Liver (tissue), 9 donors: ENCODE measurements around the gene VCP. TPM values are rescaled to one million over a fixed set of nuclear protein-coding genes. Genes with fewer than 3 reads are reported as not detected.

Source experiments
- DNase-seq: peaks from one replicate; pipeline ENCODE4 v3.0.0-alpha.2; 2017; ENCODE audit warnings: low spot score
- H3K27ac ChIP-seq, 2 donors: one replicate each; pipeline ENCODE4 v1.7.0; 2013; ENCODE audit warnings: inconsistent platforms in 2 of 2, low read length in 2 of 2, control low read depth in 1 of 2, low read depth in 1 of 2, mild to moderate bottlenecking in 1 of 2
- H3K27me3 ChIP-seq, 4 donors: one replicate each; pipeline versions ENCODE4 v1.6.1 to v1.7.0; 2013; ENCODE audit warnings: low read length in 3 of 4, inconsistent platforms in 1 of 4, mild to moderate bottlenecking in 1 of 4, moderate library complexity in 1 of 4; ENCODE audit not compliant: control insufficient read depth in 4 of 4, insufficient read depth in 4 of 4
- H3K36me3 ChIP-seq, 4 donors: one replicate each; pipeline versions ENCODE4 v1.6.1 to v1.7.0; 2013; ENCODE audit warnings: low read length in 3 of 4, mild to moderate bottlenecking in 3 of 4, low read depth in 1 of 4, moderate library complexity in 1 of 4; ENCODE audit not compliant: control insufficient read depth in 4 of 4, insufficient read depth in 3 of 4
- H3K4me1 ChIP-seq, 4 donors: one replicate each; pipeline versions ENCODE4 v1.6.1 to v1.7.0; 2013; ENCODE audit warnings: low read length in 3 of 4, mild to moderate bottlenecking in 3 of 4, moderate library complexity in 1 of 4; ENCODE audit not compliant: control insufficient read depth in 4 of 4, insufficient read depth in 4 of 4
- H3K4me3 ChIP-seq, 3 donors: one replicate each; pipeline versions ENCODE4 v1.6.1 to v1.7.0; 2013; ENCODE audit warnings: low read length in 3 of 3, control low read depth in 1 of 3, low read depth in 1 of 3, mild to moderate bottlenecking in 1 of 3
- H3K9ac ChIP-seq, 2 donors: one replicate each; pipeline ENCODE4 v1.7.0; 2013; ENCODE audit warnings: low read length in 2 of 2, mild to moderate bottlenecking in 2 of 2, moderate library complexity in 2 of 2, control low read depth in 1 of 2, low read depth in 1 of 2
- H3K9me3 ChIP-seq, 4 donors: one replicate each; pipeline versions ENCODE4 v1.6.1 to v1.7.0; 2013; ENCODE audit warnings: low read length in 3 of 4; ENCODE audit not compliant: control insufficient read depth in 4 of 4
- GABPA ChIP-seq, 2 donors: IDR thresholded peaks in 1 of 2; conservative IDR thresholded peaks in 1 of 2; 2 replicates each; pipeline ENCODE4 v1.6.1; 2016; ENCODE audit warnings: antibody characterized with exemption in 2 of 2, mild to moderate bottlenecking in 1 of 2, moderate library complexity in 1 of 2
- HNF4A ChIP-seq, 2 donors: conservative IDR thresholded peaks; 2 replicates each; pipeline ENCODE4 v1.6.1; 2016; ENCODE audit warnings: antibody characterized with exemption in 2 of 2, mild to moderate bottlenecking in 2 of 2
- HNF4G ChIP-seq: IDR thresholded peaks from 2 replicates; pipeline ENCODE4 v1.6.1; 2016; ENCODE audit warnings: antibody characterized with exemption
- JUND ChIP-seq, 2 donors: IDR thresholded peaks; 2 replicates each; pipeline ENCODE4 v1.6.1; 2016; ENCODE audit warnings: antibody characterized with exemption in 2 of 2
- NR2F2 ChIP-seq: IDR thresholded peaks from 2 replicates; pipeline ENCODE4 v1.6.1; 2016; ENCODE audit warnings: antibody characterized with exemption
- RXRA ChIP-seq, 2 donors: IDR thresholded peaks; 2 replicates each; pipeline ENCODE4 v1.6.1; 2017 to 2018; ENCODE audit warnings: antibody characterized with exemption in 2 of 2, mild to moderate bottlenecking in 1 of 2
- TAF1 ChIP-seq: conservative IDR thresholded peaks from 2 replicates; pipeline ENCODE4 v1.6.1; 2016; ENCODE audit warnings: antibody characterized with exemption, mild to moderate bottlenecking
- YY1 ChIP-seq: IDR thresholded peaks from 2 replicates; pipeline ENCODE4 v1.6.1; 2016; ENCODE audit warnings: antibody characterized with exemption, mild to moderate bottlenecking
- WGBS: extraction: QIAGEN DNeasy Blood & Tissue Kit; methylation state at CpG from one replicate; pipeline ENCODE4 v1.1.7; 2013; 5-methylcytosine and 5-hydroxymethylcytosine counted together
- polyA plus RNA-seq, 2 donors: library from polyadenylated mRNA; stranded (reverse) in 1 of 2; unstranded in 1 of 2; fragments of 200-250 nt in 1 of 2; fragments of >200 nt in 1 of 2; fragmentation: Nextera tagmentation in 1 of 2; extraction: Ambion mirVana in 1 of 2; gene quantifications; one replicate each; pipeline versions ENCODE4 v1.2.1 to v1.2.3, GENCODE V29; 2013 to 2015
- total RNA-seq, 2 donors: library from RNA; depleted of rRNA; stranded (reverse); fragments of >200 nt; gene quantifications; one replicate each; pipeline ENCODE4 v1.2.3, GENCODE V29; 2014
- TF ChIP-seq, protein P1 (sequence below): fragments of 150-350 bp; IDR thresholded peaks from 2 replicates; pipeline ENCODE4 v1.5.1; 2017; ENCODE audit warnings: improper control_type of control experiment, low read depth, low read length; ENCODE audit not compliant: missing input control
- TF ChIP-seq, protein P2 (sequence below): IDR thresholded peaks from 2 replicates; pipeline ENCODE4 v1.6.1; 2016; ENCODE audit warnings: antibody characterized with exemption
- TF ChIP-seq, protein P3 (sequence below): IDR thresholded peaks from 2 replicates; pipeline ENCODE4 v1.6.1; 2016; ENCODE audit warnings: antibody characterized with exemption, mild to moderate bottlenecking
- TF ChIP-seq, protein P4 (sequence below): IDR thresholded peaks from 2 replicates; pipeline ENCODE4 v1.6.1; 2016; ENCODE audit warnings: antibody characterized with exemption
- donor health status: healthy.
- donor health status: healthy.
- donor health status: healthy.
- donor health status: healthy.
- donor health status: healthy.

VCP gene
- total and polyA plus RNA-seq, 4 donors: 57.6 to 248 (median 153) TPM

DNA sequence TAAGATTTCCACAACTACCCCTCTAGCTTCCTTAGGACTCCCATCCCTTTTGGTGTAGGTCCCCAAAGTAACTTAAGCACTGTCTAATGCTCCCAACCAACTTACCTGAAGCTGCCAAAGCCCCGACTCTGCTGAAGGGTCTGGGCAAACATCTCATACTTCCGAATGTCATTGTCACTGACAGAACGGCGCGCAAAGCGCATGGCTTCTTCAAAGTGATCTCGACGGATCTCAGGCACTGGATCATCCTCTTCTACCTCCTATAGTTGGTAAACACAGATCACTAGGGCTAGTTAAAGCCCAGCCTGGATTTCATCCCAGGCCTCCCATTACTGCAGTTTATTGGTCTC lies 15.2 kb downstream of the VCP start (continued):
- TF ChIP-seq, protein P1, sequence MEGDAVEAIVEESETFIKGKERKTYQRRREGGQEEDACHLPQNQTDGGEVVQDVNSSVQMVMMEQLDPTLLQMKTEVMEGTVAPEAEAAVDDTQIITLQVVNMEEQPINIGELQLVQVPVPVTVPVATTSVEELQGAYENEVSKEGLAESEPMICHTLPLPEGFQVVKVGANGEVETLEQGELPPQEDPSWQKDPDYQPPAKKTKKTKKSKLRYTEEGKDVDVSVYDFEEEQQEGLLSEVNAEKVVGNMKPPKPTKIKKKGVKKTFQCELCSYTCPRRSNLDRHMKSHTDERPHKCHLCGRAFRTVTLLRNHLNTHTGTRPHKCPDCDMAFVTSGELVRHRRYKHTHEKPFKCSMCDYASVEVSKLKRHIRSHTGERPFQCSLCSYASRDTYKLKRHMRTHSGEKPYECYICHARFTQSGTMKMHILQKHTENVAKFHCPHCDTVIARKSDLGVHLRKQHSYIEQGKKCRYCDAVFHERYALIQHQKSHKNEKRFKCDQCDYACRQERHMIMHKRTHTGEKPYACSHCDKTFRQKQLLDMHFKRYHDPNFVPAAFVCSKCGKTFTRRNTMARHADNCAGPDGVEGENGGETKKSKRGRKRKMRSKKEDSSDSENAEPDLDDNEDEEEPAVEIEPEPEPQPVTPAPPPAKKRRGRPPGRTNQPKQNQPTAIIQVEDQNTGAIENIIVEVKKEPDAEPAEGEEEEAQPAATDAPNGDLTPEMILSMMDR: no peak
- TF ChIP-seq, protein P2, sequence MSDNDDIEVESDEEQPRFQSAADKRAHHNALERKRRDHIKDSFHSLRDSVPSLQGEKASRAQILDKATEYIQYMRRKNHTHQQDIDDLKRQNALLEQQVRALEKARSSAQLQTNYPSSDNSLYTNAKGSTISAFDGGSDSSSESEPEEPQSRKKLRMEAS: no peak
- no peak for TF ChIP-seq GABPA (IDR thresholded peaks at IDR 0.05 in 1 of 2, conservative IDR thresholded peaks at IDR 0.05 in 1 of 2)
- no peak for TF ChIP-seq NR2F2
- no peak for TF ChIP-seq RXRA (IDR thresholded peaks at IDR 0.05)
- no peak for TF ChIP-seq HNF4G

DNA sequence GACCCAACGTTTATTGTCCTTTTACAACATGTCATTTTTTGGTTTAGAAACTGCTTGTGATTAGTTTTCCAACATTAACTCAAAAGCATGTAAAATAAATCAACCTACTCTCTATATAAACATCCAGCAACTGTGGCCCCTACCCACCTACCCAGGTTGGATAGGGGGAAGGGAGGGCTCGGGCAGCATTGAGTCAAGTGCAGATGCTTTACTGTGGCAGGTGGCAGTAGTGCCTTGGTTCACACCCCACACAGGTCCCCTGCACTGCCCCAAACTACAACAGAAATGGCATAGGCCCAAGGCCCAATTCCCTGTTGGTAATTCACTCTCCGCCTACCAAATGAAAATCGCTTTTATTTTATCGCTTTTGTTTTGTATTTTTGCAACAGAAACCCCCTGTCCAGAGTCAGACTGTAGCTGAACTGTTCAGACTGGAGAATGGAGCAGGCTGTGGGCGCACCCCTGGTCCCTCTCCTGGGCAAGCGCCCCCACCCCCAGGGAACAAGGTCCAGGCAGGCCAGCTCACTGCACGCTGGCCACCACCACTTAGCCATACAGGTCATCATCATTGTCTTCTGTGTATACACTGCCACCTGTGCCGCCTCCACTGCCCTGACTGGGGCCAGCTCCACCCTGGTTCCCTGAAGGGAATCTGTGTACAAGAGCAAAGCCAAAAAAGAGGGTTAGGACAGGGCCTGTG lies 15.7 kb downstream of the VCP start:
- Histone ChIP-seq H3K9ac (no peak overlapping the region), H3K27me3 (no peaks in the 10 kb centered on the region), H3K27ac (no peak overlapping the region), H3K9me3 (no peaks in the 10 kb centered on the region), H3K4me1 (no peaks in the 10 kb centered on the region), H3K36me3 (peaks cover 31 to 73% (median 71%) of the 10 kb centered on the region in 4 donors), H3K4me3 (no peak overlapping the region)
- DNase-seq: no peak
- 93% methylated on average over 9 of the region's 9 CpGs for WGBS
- TF ChIP-seq YY1: no peak
- no peak for TF ChIP-seq TAF1
- no peak for TF ChIP-seq GABPA (IDR thresholded peaks at IDR 0.05 in 1 of 2, conservative IDR thresholded peaks at IDR 0.05 in 1 of 2)
- TF ChIP-seq, protein P3, sequence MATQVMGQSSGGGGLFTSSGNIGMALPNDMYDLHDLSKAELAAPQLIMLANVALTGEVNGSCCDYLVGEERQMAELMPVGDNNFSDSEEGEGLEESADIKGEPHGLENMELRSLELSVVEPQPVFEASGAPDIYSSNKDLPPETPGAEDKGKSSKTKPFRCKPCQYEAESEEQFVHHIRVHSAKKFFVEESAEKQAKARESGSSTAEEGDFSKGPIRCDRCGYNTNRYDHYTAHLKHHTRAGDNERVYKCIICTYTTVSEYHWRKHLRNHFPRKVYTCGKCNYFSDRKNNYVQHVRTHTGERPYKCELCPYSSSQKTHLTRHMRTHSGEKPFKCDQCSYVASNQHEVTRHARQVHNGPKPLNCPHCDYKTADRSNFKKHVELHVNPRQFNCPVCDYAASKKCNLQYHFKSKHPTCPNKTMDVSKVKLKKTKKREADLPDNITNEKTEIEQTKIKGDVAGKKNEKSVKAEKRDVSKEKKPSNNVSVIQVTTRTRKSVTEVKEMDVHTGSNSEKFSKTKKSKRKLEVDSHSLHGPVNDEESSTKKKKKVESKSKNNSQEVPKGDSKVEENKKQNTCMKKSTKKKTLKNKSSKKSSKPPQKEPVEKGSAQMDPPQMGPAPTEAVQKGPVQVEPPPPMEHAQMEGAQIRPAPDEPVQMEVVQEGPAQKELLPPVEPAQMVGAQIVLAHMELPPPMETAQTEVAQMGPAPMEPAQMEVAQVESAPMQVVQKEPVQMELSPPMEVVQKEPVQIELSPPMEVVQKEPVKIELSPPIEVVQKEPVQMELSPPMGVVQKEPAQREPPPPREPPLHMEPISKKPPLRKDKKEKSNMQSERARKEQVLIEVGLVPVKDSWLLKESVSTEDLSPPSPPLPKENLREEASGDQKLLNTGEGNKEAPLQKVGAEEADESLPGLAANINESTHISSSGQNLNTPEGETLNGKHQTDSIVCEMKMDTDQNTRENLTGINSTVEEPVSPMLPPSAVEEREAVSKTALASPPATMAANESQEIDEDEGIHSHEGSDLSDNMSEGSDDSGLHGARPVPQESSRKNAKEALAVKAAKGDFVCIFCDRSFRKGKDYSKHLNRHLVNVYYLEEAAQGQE: no peak
- TF ChIP-seq HNF4A (conservative IDR thresholded peaks at IDR 0.05): no peak
- TF ChIP-seq, protein P2: no peak
- TF ChIP-seq, protein P1: no peak
- TF ChIP-seq JUND (IDR thresholded peaks at IDR 0.05): no peak
- TF ChIP-seq HNF4G: no peak
- TF ChIP-seq, protein P4, sequence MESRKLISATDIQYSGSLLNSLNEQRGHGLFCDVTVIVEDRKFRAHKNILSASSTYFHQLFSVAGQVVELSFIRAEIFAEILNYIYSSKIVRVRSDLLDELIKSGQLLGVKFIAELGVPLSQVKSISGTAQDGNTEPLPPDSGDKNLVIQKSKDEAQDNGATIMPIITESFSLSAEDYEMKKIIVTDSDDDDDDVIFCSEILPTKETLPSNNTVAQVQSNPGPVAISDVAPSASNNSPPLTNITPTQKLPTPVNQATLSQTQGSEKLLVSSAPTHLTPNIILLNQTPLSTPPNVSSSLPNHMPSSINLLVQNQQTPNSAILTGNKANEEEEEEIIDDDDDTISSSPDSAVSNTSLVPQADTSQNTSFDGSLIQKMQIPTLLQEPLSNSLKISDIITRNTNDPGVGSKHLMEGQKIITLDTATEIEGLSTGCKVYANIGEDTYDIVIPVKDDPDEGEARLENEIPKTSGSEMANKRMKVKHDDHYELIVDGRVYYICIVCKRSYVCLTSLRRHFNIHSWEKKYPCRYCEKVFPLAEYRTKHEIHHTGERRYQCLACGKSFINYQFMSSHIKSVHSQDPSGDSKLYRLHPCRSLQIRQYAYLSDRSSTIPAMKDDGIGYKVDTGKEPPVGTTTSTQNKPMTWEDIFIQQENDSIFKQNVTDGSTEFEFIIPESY: no peak
- TF ChIP-seq RXRA (IDR thresholded peaks at IDR 0.05): no peak
